A549 (cell line): ENCODE data around the gene EIF4E2.

Experiments used
- PHF8 ChIP-seq: fragments of 200-600 bp; sonication (generic); IDR thresholded peaks from 2 replicates; pipeline ENCODE4 v1.6.1; 2016; ENCODE audit warnings: low read depth, mild to moderate bottlenecking, antibody characterized with exemption, moderate library complexity, borderline replicate concordance
- POLR2A ChIP-seq: IDR thresholded peaks from 2 replicates; pipeline ENCODE4 v1.6.1; 2012; ENCODE audit warnings: mild to moderate bottlenecking, low read length
- RCOR1 ChIP-seq: fragments of 150-350 bp; IDR thresholded peaks from 2 replicates; pipeline ENCODE4 v1.6.1; 2014; ENCODE audit warnings: antibody characterized with exemption, low read length, low read depth
- RNF2 ChIP-seq: fragments of 200-600 bp; sonication (generic); IDR thresholded peaks from 2 replicates; pipeline ENCODE4 v1.6.1; 2016; ENCODE audit warnings: low read depth, mild to moderate bottlenecking, antibody characterized with exemption, moderate library complexity, borderline replicate concordance
- TP53 ChIP-seq: fragments of 250-450 bp; sonication (Bioruptor Pico); IDR thresholded peaks from 2 replicates; pipeline ENCODE4 v1.5.0; 2021; ENCODE audit warnings: mild to moderate bottlenecking, moderate library complexity
- TF ChIP-seq, protein P1 (sequence below): fragments of >200 bp; sonication (Bioruptor Twin); formaldehyde crosslinking; IDR thresholded peaks from 3 replicates; pipeline ENCODE4 v1.5.1; 2016
- TF ChIP-seq, protein P2 (sequence below): fragments of 250-450 bp; sonication (Bioruptor Pico); IDR thresholded peaks from 2 replicates; pipeline ENCODE4 v1.5.0; 2021; ENCODE audit warnings: mild to moderate bottlenecking, moderate library complexity, borderline replicate concordance
- TF ChIP-seq, protein P3 (sequence below): fragments of 450-650 bp; IDR thresholded peaks from 2 replicates; pipeline ENCODE4 v1.6.1; 2014; ENCODE audit warnings: antibody characterized with exemption
- TF ChIP-seq, protein P4 (sequence below): fragments of 200-600 bp; sonication (generic); IDR thresholded peaks from 2 replicates; pipeline ENCODE4 v1.6.1; 2016; ENCODE audit warnings: antibody characterized with exemption, mild to moderate bottlenecking, moderate library complexity
- TF ChIP-seq, protein P5 (sequence below): IDR thresholded peaks from 2 replicates; pipeline ENCODE4 v1.6.1; 2012; ENCODE audit warnings: low read depth, borderline replicate concordance

DNA sequence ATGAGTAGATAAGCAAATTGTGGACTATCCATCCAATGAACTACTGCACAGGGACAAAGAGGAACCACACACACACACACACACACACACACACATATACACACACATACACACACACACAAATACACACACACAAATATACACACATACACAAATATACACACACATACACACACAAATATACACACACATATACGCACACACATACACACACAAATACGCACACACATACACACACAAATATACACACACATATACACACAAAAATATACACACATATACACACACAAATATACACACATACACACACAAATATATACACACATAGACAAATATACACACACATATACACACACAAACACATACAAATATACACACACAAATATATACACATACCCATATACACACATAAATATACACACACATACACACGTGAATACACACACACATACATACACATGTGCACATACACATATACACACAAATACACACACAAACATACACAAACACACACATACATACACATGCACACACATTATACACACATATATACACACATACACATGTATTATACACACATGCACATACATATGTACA lies 63.1 kb downstream of the EIF4E2 start:
- TF ChIP-seq, protein P1, sequence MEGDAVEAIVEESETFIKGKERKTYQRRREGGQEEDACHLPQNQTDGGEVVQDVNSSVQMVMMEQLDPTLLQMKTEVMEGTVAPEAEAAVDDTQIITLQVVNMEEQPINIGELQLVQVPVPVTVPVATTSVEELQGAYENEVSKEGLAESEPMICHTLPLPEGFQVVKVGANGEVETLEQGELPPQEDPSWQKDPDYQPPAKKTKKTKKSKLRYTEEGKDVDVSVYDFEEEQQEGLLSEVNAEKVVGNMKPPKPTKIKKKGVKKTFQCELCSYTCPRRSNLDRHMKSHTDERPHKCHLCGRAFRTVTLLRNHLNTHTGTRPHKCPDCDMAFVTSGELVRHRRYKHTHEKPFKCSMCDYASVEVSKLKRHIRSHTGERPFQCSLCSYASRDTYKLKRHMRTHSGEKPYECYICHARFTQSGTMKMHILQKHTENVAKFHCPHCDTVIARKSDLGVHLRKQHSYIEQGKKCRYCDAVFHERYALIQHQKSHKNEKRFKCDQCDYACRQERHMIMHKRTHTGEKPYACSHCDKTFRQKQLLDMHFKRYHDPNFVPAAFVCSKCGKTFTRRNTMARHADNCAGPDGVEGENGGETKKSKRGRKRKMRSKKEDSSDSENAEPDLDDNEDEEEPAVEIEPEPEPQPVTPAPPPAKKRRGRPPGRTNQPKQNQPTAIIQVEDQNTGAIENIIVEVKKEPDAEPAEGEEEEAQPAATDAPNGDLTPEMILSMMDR: no peak
- TF ChIP-seq TP53 (CRISPR knock-in tag): no peak
- TF ChIP-seq, protein P2, sequence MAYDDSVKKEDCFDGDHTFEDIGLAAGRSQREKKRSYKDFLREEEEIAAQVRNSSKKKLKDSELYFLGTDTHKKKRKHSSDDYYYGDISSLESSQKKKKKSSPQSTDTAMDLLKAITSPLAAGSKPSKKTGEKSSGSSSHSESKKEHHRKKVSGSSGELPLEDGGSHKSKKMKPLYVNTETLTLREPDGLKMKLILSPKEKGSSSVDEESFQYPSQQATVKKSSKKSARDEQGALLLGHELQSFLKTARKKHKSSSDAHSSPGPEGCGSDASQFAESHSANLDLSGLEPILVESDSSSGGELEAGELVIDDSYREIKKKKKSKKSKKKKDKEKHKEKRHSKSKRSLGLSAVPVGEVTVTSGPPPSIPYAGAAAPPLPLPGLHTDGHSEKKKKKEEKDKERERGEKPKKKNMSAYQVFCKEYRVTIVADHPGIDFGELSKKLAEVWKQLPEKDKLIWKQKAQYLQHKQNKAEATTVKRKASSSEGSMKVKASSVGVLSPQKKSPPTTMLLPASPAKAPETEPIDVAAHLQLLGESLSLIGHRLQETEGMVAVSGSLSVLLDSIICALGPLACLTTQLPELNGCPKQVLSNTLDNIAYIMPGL (CRISPR knock-in tag): no peak
- TF ChIP-seq RCOR1: no peak
- no peak for TF ChIP-seq PHF8
- no peak for TF ChIP-seq POLR2A
- TF ChIP-seq, protein P3, sequence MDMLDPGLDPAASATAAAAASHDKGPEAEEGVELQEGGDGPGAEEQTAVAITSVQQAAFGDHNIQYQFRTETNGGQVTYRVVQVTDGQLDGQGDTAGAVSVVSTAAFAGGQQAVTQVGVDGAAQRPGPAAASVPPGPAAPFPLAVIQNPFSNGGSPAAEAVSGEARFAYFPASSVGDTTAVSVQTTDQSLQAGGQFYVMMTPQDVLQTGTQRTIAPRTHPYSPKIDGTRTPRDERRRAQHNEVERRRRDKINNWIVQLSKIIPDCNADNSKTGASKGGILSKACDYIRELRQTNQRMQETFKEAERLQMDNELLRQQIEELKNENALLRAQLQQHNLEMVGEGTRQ: no peak
- no peak for TF ChIP-seq RNF2
- TF ChIP-seq, protein P4, sequence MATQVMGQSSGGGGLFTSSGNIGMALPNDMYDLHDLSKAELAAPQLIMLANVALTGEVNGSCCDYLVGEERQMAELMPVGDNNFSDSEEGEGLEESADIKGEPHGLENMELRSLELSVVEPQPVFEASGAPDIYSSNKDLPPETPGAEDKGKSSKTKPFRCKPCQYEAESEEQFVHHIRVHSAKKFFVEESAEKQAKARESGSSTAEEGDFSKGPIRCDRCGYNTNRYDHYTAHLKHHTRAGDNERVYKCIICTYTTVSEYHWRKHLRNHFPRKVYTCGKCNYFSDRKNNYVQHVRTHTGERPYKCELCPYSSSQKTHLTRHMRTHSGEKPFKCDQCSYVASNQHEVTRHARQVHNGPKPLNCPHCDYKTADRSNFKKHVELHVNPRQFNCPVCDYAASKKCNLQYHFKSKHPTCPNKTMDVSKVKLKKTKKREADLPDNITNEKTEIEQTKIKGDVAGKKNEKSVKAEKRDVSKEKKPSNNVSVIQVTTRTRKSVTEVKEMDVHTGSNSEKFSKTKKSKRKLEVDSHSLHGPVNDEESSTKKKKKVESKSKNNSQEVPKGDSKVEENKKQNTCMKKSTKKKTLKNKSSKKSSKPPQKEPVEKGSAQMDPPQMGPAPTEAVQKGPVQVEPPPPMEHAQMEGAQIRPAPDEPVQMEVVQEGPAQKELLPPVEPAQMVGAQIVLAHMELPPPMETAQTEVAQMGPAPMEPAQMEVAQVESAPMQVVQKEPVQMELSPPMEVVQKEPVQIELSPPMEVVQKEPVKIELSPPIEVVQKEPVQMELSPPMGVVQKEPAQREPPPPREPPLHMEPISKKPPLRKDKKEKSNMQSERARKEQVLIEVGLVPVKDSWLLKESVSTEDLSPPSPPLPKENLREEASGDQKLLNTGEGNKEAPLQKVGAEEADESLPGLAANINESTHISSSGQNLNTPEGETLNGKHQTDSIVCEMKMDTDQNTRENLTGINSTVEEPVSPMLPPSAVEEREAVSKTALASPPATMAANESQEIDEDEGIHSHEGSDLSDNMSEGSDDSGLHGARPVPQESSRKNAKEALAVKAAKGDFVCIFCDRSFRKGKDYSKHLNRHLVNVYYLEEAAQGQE: no peak
- TF ChIP-seq, protein P5, sequence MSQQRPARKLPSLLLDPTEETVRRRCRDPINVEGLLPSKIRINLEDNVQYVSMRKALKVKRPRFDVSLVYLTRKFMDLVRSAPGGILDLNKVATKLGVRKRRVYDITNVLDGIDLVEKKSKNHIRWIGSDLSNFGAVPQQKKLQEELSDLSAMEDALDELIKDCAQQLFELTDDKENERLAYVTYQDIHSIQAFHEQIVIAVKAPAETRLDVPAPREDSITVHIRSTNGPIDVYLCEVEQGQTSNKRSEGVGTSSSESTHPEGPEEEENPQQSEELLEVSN: no peak
